Trophoblast cell (in vitro differentiated cells and primary cell): Measurements from ENCODE around the gene PGS1.

ENCODE experiments used
- DNase-seq, 2 donors: peaks; one replicate each; pipeline ENCODE4 v3.0.0-alpha.2; 2016
- H2AFZ ChIP-seq: 2 replicates; pipeline ENCODE4 v1.6.1; 2013; ENCODE audit warnings: low read length, moderate library complexity, mild to moderate bottlenecking; ENCODE audit not compliant: insufficient read depth, poor library complexity
- H2AK5ac ChIP-seq: 2 replicates; pipeline ENCODE4 v1.6.1; 2013; ENCODE audit warnings: mild to moderate bottlenecking, low read length
- H2BK120ac ChIP-seq: 2 replicates; pipeline ENCODE4 v1.6.1; 2013; ENCODE audit warnings: low read length, mild to moderate bottlenecking, moderate library complexity; ENCODE audit not compliant: insufficient read depth, poor library complexity
- H2BK12ac ChIP-seq: 2 replicates; pipeline ENCODE4 v1.6.1; 2013; ENCODE audit warnings: mild to moderate bottlenecking, low read length, moderate library complexity
- H2BK5ac ChIP-seq: 2 replicates; pipeline ENCODE4 v1.6.1; 2013; ENCODE audit warnings: low read length, low read depth, moderate library complexity, mild to moderate bottlenecking; ENCODE audit not compliant: poor library complexity
- H3K14ac ChIP-seq: 2 replicates; pipeline ENCODE4 v1.6.1; 2013; ENCODE audit warnings: mild to moderate bottlenecking, low read length
- H3K18ac ChIP-seq: 2 replicates; pipeline ENCODE4 v1.6.1; 2013; ENCODE audit warnings: mild to moderate bottlenecking, low read length
- H3K23ac ChIP-seq: 2 replicates; pipeline ENCODE4 v1.6.1; 2013; ENCODE audit warnings: low read length
- H3K27ac ChIP-seq: 2 replicates; pipeline ENCODE4 v1.5.1; 2013; ENCODE audit warnings: low read depth, mild to moderate bottlenecking, inconsistent platforms, low read length, moderate library complexity
- H3K27me3 ChIP-seq: 2 replicates; pipeline ENCODE4 v1.6.1; 2013; ENCODE audit warnings: inconsistent platforms, mild to moderate bottlenecking, low read length, moderate library complexity; ENCODE audit not compliant: insufficient read depth
- H3K36me3 ChIP-seq, 2 experiments: 1 replicate in 1 of 2; 2 replicates in 1 of 2; pipeline ENCODE4 v1.6.1; 2013; ENCODE audit warnings: low read length in 2 of 2, mild to moderate bottlenecking in 2 of 2, moderate library complexity in 1 of 2; ENCODE audit not compliant: insufficient read depth in 2 of 2, control insufficient read depth in 1 of 2
- H3K4ac ChIP-seq: 2 replicates; pipeline ENCODE4 v1.6.1; 2013; ENCODE audit warnings: low read depth, mild to moderate bottlenecking, low read length, moderate library complexity
- H3K4me1 ChIP-seq, 2 experiments: 1 replicate in 1 of 2; 2 replicates in 1 of 2; pipeline ENCODE4 v1.6.1; 2013; ENCODE audit warnings: low read length in 2 of 2, mild to moderate bottlenecking in 2 of 2, moderate library complexity in 1 of 2; ENCODE audit not compliant: insufficient read depth in 2 of 2, control insufficient read depth in 1 of 2
- H3K4me2 ChIP-seq: 2 replicates; pipeline ENCODE4 v1.6.1; 2013; ENCODE audit warnings: inconsistent platforms, mild to moderate bottlenecking, low read length, moderate library complexity
- H3K4me3 ChIP-seq: 2 replicates; pipeline ENCODE4 v1.5.1; 2013; ENCODE audit warnings: mild to moderate bottlenecking, low read depth, low read length, inconsistent platforms
- H3K79me1 ChIP-seq: one replicate; pipeline ENCODE4 v1.6.1; 2013; ENCODE audit warnings: low read length
- H3K79me2 ChIP-seq: 2 replicates; pipeline ENCODE4 v1.6.1; 2013; ENCODE audit warnings: low read length, mild to moderate bottlenecking; ENCODE audit not compliant: control insufficient read depth, insufficient read depth, poor library complexity
- H3K9ac ChIP-seq: 2 replicates; pipeline ENCODE4 v1.6.1; 2013; ENCODE audit warnings: mild to moderate bottlenecking, low read length
- H3K9me3 ChIP-seq: 2 replicates; pipeline ENCODE4 v1.6.1; 2013; ENCODE audit warnings: low read depth, mild to moderate bottlenecking, control low read depth, inconsistent platforms, low read length; ENCODE audit not compliant: insufficient read depth
- H4K12ac ChIP-seq: 2 replicates; pipeline ENCODE4 v1.6.1; 2013; ENCODE audit warnings: low read depth, mild to moderate bottlenecking, low read length, moderate library complexity
- H4K8ac ChIP-seq: 2 replicates; pipeline ENCODE4 v1.6.1; 2013; ENCODE audit warnings: low read depth, mild to moderate bottlenecking, low read length, moderate library complexity
- H4K91ac ChIP-seq: one replicate; pipeline ENCODE4 v1.6.1; 2013; ENCODE audit warnings: low read depth, mild to moderate bottlenecking, low read length, moderate library complexity
- WGBS: extraction: QIAGEN DNeasy Blood & Tissue Kit; methylation state at CpG from one replicate; pipeline ENCODE4 v1.1.7; 2013; ENCODE audit warnings: missing lambda C conversion rate; ENCODE audit not compliant: insufficient read length, insufficient coverage; ENCODE audit errors: extremely low coverage; 5-methylcytosine and 5-hydroxymethylcytosine counted together

Gene PGS1

DNA sequence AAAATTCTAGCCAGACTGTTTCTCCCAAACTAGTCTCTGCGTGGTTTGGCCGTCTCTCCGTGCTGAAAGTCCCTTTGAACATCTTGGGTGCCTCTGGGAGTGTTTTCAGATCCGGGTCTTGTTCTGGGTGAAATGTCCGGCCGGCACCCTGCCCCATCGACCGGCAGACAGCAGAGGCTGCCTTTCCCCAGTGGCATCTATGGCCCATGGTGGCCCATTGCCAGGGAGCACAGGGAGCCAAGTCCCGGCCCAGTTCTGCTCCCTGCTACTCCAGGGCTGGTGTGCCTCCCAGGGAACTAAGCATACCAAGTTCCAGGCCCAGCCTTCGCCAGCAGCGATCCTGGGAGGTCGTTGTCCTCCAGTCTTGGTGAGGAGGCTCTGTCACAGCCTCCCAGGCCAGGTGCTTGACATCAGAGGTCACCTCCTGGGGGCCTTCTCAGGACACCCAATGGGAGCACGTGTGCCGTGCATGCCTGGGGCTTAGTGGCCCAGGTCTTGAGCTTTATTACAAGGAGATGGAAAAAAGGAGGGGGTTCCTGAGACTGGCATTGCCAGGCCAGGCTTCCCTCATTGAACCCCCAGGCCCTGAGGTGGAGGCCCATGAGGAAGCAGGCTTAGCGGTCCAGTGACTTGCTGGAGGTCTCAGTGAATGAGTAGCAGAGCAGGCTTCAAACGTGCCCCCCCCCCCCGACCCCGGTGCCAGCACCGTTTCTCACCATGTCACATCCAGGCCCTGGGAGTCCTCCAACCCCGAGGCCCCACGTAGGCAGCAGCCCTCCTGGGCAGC is 54.0 kb downstream of the PGS1 start:
- no peak overlapping the region for H4K8ac ChIP-seq
- H3K9ac ChIP-seq = no peak overlapping the region
- DNase-seq = no peak
- H3K79me1 ChIP-seq = no peaks in the 10 kb centered on the region
- H3K23ac ChIP-seq = no peak overlapping the region
- H3K36me3 ChIP-seq = peaks cover 12 to 17% of the 10 kb centered on the region in 2 experiments
- no peak overlapping the region for H2BK12ac ChIP-seq
- no peak overlapping the region for H3K14ac ChIP-seq
- H2AK5ac ChIP-seq = no peak overlapping the region
- H3K4me1 ChIP-seq = peaks cover 4 to 12% of the 10 kb centered on the region in 2 experiments
- H3K18ac ChIP-seq = no peak overlapping the region
- H3K4ac ChIP-seq = no peak overlapping the region
- no peak overlapping the region for H2BK5ac ChIP-seq
- no peak overlapping the region for H3K27ac ChIP-seq
- H3K9me3 ChIP-seq = no peaks in the 10 kb centered on the region
- WGBS = no CpG with 5 or more reads among the region's 21 CpGs
- no peak overlapping the region for H2BK120ac ChIP-seq
- H3K27me3 ChIP-seq = no peaks in the 10 kb centered on the region
- no peak overlapping the region for H3K4me3 ChIP-seq
- H2AFZ ChIP-seq = no peak overlapping the region
- H3K79me2 ChIP-seq = no peaks in the 10 kb centered on the region
- no peak overlapping the region for H4K91ac ChIP-seq
- H4K12ac ChIP-seq = no peak overlapping the region
- H3K4me2 ChIP-seq = no peak overlapping the region

DNA sequence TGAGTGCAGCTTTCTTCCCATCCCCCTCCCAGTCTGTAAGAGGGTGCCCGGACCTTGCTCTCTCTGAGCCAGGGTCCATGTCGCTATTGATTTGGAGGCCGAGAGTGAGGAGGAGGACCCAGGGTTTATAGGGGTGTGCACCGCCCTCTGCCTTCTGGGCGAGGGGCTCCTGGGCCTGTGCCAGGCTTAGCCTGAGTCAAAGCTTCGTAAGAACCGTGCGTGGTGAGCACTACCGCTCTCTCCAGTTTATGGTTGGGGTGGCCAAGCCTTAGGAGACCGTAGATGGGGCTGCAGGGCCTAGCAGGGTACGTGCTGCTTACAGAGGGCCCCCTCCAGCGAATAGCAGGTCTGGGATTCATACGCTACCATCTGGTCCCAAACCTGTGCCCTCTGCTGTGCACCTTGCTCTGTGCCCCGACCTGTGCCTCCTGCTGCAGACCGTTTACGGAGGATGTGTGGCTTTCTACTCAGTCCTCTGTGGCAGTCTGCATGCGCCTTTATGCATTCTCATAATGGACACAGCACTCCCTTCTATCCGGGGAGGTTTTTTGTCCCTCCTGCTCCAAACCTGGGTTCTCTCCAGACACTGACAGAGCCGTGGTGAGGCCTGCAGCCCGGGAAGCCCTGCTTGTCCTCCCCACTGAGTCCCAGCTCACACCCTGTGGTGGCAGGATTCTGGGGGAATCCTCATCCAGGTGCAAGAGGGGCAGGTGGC is 54.7 kb downstream of the PGS1 start:
- Histone ChIP-seq H3K27ac (no peak overlapping the region), H4K12ac (no peak overlapping the region), H3K14ac (no peak overlapping the region), H2BK5ac (no peak overlapping the region), H4K8ac (no peak overlapping the region), H3K36me3 (peaks cover 12 to 14% of the 10 kb centered on the region in 2 experiments), H2BK12ac (no peak overlapping the region), H3K79me1 (no peaks in the 10 kb centered on the region), H2AFZ (no peak overlapping the region), H4K91ac (no peak overlapping the region), H3K4me2 (no peak overlapping the region), H3K79me2 (no peaks in the 10 kb centered on the region), H3K4me1 (peaks cover 4 to 9% of the 10 kb centered on the region in 2 experiments), H3K18ac (no peak overlapping the region), H3K9me3 (no peaks in the 10 kb centered on the region), H3K4me3 (no peak overlapping the region), H3K23ac (no peak overlapping the region), H3K27me3 (no peaks in the 10 kb centered on the region), H2AK5ac (no peak overlapping the region), H2BK120ac (no peak overlapping the region), H3K9ac (no peak overlapping the region), H3K4ac (no peak overlapping the region)
- WGBS = no CpG with 5 or more reads among the region's 20 CpGs
- no peak for DNase-seq

DNA sequence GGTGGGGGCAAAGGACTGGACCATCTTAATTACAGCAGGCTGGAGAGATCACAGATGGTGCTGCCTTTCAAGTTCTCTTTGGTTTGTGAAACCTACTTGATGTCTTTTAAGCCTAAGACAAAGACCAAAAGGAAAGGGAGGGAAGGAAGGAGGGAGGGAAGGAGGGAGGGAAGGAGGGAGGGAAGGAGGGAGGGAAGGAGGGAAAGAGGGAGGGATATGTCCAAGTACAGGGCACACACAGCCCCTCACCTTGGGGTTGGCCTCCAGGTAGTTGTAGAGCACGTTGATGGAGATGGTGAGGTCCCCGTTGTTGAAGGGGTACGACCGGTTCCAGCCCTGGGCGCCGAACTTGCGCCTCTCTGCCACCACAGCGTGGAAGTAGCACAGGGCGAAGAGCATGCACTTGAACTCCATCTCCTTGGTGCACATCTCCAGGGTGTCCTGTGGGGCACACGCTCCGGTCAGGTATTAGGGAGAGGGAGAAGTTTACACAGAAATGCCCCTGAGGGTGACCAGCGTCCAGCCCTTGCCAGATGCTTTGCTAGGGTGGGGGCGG is 55.4 kb downstream of the PGS1 start:
- Histone ChIP-seq H2AK5ac (no peak overlapping the region), H3K14ac (no peak overlapping the region), H3K23ac (no peak overlapping the region), H3K18ac (no peak overlapping the region), H3K36me3 (peaks cover 12% of the 10 kb centered on the region in 2 experiments), H3K4ac (no peak overlapping the region), H4K91ac (no peak overlapping the region), H3K27ac (no peak overlapping the region), H3K4me2 (no peak overlapping the region), H3K4me1 (peaks cover 0 to 4% of the 10 kb centered on the region in 2 experiments), H3K9ac (no peak overlapping the region), H3K27me3 (no peaks in the 10 kb centered on the region), H4K12ac (no peak overlapping the region), H2BK12ac (no peak overlapping the region), H3K79me1 (no peaks in the 10 kb centered on the region), H3K79me2 (no peaks in the 10 kb centered on the region), H4K8ac (no peak overlapping the region), H3K9me3 (no peaks in the 10 kb centered on the region), H2AFZ (no peak overlapping the region), H2BK120ac (no peak overlapping the region), H3K4me3 (no peak overlapping the region), H2BK5ac (no peak overlapping the region)
- DNase-seq = no peak
- no CpG with 5 or more reads among the region's 13 CpGs for WGBS

DNA sequence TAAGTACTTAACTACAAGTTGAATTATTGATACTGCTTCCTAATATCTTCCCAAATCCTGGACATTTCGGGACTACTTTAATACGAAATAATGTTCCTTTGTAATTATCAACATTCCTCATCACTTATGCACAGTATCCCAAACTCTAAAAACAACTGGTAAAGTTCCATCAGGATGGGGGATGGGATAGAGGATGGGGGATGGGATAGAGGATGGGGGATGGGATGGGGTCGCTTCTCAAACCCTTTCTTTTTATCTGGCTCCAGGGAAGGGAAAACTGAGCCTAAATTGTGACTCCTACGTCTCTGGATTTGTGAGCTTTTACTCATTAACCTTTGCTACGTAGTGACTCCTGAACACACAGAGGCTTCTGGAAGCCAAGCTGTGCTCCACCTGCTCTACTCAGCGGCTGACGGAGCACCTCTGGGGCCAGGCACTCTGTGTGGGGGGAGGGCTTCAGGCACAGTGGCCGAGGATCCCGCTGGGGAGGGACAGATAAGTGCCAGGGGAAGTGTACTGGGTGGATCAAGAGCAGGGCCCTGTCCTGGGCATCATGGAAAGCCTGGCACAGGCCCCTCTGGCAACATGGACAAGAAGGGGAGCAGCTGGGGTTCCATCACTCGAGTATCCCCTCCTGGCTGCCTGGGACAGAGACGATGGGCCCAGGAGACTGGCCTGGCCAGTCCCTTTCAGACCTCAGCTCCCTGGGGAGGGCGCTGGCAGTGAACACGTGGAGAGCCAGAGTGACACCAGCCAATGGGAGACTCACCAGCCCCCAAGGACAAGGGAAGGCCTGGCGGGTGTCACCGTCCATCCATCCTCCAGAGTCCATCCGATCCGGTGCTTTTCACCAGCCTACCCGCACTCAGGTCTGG is 56.2 kb downstream of the PGS1 start:
- no peak overlapping the region for H2BK120ac ChIP-seq
- peaks cover 3 to 4% of the 10 kb centered on the region in 2 experiments for H3K36me3 ChIP-seq
- H3K27ac ChIP-seq = no peak overlapping the region
- H3K14ac ChIP-seq = no peak overlapping the region
- DNase-seq = no peak
- no peak overlapping the region for H3K4me3 ChIP-seq
- H3K79me2 ChIP-seq = no peaks in the 10 kb centered on the region
- H3K23ac ChIP-seq = no peak overlapping the region
- H3K4me1 ChIP-seq = no peaks in the 10 kb centered on the region
- no peak overlapping the region for H4K8ac ChIP-seq
- no peak overlapping the region for H3K4me2 ChIP-seq
- no peaks in the 10 kb centered on the region for H3K27me3 ChIP-seq
- H3K4ac ChIP-seq = no peak overlapping the region
- H3K18ac ChIP-seq = no peak overlapping the region
- H3K9me3 ChIP-seq = no peaks in the 10 kb centered on the region
- no peaks in the 10 kb centered on the region for H3K79me1 ChIP-seq
- no peak overlapping the region for H4K91ac ChIP-seq
- H2AK5ac ChIP-seq = no peak overlapping the region
- H3K9ac ChIP-seq = no peak overlapping the region
- no CpG with 5 or more reads among the region's 18 CpGs for WGBS
- H4K12ac ChIP-seq = no peak overlapping the region
- no peak overlapping the region for H2BK12ac ChIP-seq
- no peak overlapping the region for H2BK5ac ChIP-seq
- no peak overlapping the region for H2AFZ ChIP-seq
